Brain microvascular endothelial cell (primary cell): ENCODE measurements around the gene APBA2.
A peak's percentile ranks its signal among the peaks of the same experiment; 100 is the strongest.

Source experiments
- DNase-seq: peaks from one replicate; pipeline ENCODE4 v3.0.0-alpha.2; 2020
- H3K27ac ChIP-seq: fragments of 250-450 bp; sonication (Bioruptor Pico); 2 replicates; pipeline ENCODE4 v1.5.1; 2020; ENCODE audit warnings: mild to moderate bottlenecking, moderate library complexity
- H3K27me3 ChIP-seq: fragments of 250-450 bp; sonication (Bioruptor Pico); replicated peaks from 2 replicates; pipeline ENCODE4 v1.5.1; 2020; ENCODE audit warnings: mild to moderate bottlenecking
- H3K36me3 ChIP-seq: fragments of 250-450 bp; sonication (Bioruptor Pico); replicated peaks from 2 replicates; pipeline ENCODE4 v1.5.1; 2020; ENCODE audit warnings: mild to moderate bottlenecking
- H3K4me3 ChIP-seq: 2 replicates; pipeline ENCODE4 v1.5.1; 2011; ENCODE audit warnings: low read depth, mild to moderate bottlenecking, control low read depth, low read length, moderate library complexity
- in situ Hi-C: cut with HindIII; loops from 2 replicates; pipeline ENCODE4 v1.10.0; 2017; ENCODE audit warnings: low sequenced_read_pairs, low pct_ligation_motif_present
- TF ChIP-seq, protein P1 (sequence below): IDR thresholded peaks from 2 replicates; pipeline ENCODE4 v1.5.1; 2011; ENCODE audit warnings: low read depth, mild to moderate bottlenecking, moderate library complexity, low read length, control low read depth, inconsistent platforms; ENCODE audit errors: missing control alignments

The APBA2 gene

DNA sequence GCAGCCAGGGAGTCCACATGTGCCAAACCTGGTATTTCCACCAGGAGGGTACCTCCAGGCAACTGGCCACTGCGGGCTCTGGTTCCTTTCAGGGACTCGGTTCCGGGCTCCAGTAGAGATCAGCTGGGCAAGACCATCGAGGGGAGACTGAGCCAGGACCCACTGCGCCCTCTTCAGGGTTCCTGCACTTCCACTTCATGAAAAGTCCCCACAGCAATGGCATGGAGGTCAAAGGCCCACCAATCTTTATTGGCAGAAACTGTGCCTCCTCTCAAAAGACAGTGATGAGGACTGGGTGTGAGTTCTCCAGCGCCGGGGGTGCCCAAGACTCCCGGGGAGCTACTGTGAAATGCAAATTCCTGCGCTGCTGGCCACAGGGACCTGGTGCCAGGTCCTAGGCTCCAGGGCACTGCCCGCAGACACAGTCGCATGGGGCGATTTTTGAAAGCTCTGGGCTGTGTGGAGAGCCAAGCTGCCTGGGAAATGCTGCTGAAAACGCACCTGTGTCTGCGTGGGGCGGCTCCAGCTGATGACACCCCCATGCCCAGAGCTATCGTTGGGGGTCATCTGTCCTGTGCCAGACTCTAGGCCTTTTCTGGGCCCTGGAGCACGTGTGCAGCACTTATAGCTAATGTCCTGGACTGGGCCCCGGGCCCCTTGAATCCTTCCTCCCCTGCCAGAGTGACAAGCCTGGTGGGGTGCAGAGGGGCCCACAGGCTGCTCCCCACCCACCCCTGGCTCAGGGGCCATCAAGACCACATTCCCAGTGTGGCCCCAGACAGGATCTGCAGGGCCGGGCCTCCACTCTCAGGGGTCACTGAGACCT is 239.8 kb downstream of the APBA2 start:
- TF ChIP-seq, protein P1, sequence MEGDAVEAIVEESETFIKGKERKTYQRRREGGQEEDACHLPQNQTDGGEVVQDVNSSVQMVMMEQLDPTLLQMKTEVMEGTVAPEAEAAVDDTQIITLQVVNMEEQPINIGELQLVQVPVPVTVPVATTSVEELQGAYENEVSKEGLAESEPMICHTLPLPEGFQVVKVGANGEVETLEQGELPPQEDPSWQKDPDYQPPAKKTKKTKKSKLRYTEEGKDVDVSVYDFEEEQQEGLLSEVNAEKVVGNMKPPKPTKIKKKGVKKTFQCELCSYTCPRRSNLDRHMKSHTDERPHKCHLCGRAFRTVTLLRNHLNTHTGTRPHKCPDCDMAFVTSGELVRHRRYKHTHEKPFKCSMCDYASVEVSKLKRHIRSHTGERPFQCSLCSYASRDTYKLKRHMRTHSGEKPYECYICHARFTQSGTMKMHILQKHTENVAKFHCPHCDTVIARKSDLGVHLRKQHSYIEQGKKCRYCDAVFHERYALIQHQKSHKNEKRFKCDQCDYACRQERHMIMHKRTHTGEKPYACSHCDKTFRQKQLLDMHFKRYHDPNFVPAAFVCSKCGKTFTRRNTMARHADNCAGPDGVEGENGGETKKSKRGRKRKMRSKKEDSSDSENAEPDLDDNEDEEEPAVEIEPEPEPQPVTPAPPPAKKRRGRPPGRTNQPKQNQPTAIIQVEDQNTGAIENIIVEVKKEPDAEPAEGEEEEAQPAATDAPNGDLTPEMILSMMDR = no peak
- Histone ChIP-seq H3K27ac (no peak overlapping the region), H3K36me3 (no peaks in the 10 kb centered on the region), H3K4me3 (no peak overlapping the region), H3K27me3 (no peaks in the 10 kb centered on the region)
- DNase-seq = no peak
- in situ Hi-C loops = no loop called here

DNA sequence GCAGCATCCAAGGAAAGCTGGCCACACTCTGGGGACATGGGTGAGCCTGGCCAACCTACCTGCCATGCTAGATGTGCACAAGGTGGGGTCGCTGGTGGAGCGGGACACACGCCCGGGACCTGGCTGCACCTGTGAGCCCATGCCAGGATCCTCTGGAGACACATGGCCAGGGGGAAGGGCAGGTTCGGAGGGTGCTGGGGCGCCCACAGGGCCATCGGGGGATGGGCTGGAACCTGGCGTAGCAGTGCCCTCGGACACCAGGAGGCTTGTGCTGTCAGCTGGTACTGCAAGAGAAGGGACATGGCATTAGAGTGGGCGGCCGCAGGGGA is 240.4 kb downstream of the APBA2 start:
- H3K27ac ChIP-seq = no peak overlapping the region
- no peak for DNase-seq
- no peak overlapping the region for H3K4me3 ChIP-seq
- TF ChIP-seq, protein P1 = no peak
- no peaks in the 10 kb centered on the region for H3K36me3 ChIP-seq
- no peaks in the 10 kb centered on the region for H3K27me3 ChIP-seq
- in situ Hi-C loops = no loop called here

DNA sequence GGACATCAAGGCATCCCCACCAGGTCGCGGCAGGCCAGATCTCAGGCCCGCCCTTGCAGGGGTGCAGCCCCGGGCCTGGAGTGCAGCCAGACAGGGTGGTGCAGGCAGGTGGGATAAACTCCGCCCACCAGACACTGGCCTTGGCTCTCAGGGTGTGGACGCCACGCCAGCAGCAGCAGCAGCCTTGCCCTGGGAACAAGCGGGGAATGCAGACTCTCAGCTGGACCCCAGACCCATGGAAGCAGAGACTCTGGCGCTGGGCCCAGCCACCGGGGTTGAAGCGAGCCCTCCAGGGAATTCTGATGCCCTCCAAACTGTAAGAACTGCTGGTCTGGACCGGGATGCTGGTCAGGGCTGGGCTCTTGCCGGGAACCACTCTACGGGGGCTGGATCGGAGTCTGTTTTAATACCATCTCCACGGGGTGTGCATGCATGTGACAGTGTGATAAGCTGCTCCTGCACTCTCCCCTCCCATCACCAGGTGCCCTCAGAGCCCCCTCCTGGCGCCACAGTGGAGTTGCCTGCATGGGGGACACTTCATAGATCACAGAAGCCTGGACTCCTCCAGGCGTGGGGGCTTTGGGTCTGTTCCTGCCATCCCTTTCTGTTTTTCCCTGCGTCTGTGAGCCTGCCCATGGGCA is 241.2 kb downstream of the APBA2 start:
- no peak for DNase-seq
- in situ Hi-C loops = no loop called here
- no peaks in the 10 kb centered on the region for H3K27me3 ChIP-seq
- H3K36me3 ChIP-seq = no peaks in the 10 kb centered on the region
- TF ChIP-seq, protein P1 = peak; percentile 47
- H3K4me3 ChIP-seq = no peak overlapping the region
- no peak overlapping the region for H3K27ac ChIP-seq

DNA sequence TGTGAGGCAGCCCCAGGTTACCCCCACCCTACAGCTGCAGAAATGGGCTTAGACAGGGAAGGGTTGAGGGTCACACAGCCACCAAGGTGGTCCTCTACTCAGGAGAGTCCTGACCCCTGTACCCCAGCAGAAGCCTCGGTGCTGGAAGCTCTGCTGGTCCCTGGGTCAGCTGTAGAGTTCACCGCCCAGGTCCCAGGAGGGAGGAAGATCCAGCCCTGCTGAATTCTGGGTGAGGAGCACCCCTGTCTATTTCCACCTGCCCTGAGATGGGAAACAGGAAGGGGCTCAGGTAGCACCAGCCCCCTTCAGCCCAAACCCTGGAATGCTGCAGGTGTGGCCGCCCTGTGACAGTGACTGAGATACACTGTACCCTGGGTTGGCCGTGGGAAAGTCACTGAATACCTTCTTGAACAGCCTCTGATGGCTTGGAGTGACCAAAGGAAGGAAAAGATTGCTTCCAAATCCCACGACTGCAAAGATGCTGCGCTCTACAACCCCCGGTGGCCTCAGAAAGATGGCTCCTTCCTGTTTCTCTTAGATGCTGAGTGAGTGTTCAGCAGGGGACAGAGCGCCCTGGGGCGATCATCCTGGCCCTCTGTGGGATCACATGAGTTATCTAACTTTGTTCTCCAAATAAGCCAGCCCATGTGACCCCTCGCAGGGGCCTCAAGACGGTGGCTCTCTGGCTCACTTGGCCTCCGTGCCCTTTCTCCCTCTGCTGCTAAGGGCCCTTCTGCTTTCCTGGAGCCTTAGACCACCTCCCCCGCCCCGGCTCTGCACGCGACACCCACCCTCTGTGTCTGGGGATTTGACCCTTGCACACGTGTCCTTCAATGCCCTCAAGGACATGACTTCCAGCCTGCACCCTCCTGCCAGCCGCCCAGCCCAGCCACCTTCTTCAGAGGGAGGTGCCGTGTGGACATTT is 242.0 kb downstream of the APBA2 start:
- no peak for DNase-seq
- TF ChIP-seq, protein P1 = no peak
- no peak overlapping the region for H3K4me3 ChIP-seq
- H3K27ac ChIP-seq = no peak overlapping the region
- no peaks in the 10 kb centered on the region for H3K36me3 ChIP-seq
- in situ Hi-C loops = no loop called here
- no peaks in the 10 kb centered on the region for H3K27me3 ChIP-seq

DNA sequence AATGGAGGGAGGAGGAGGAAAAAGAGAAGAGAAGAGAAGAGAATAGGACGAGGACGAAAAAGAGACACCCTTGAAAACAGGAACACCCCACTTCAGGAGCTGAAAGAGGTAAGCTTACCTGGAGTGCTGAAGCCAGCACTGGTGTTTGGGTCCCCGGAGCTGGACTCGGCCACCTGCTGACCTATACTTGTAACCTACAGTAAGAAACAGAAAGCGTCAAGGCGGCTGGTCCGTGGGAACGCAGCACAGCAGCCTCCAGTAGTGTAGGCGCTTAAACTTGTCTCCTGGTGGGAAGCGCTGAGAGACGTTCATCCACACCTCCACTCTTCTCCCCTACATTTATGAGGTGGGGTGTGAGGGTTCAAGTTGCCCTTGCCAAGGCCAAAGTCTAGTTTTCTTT is 242.9 kb downstream of the APBA2 start:
- TF ChIP-seq, protein P1 = no peak
- in situ Hi-C loops = no loop called here
- no peak overlapping the region for H3K4me3 ChIP-seq
- DNase-seq = no peak
- H3K27ac ChIP-seq = no peak overlapping the region
- no peaks in the 10 kb centered on the region for H3K36me3 ChIP-seq
- H3K27me3 ChIP-seq = no peaks in the 10 kb centered on the region
